Measurements from ENCODE around the gene WFDC5. TPM values are rescaled to one million over a fixed set of nuclear protein-coding genes. Genes with fewer than 3 reads are reported as not detected.
A peak's percentile ranks its signal among the peaks of the same experiment; 100 is the strongest.

The WFDC5 gene
- polyA plus RNA-seq, 1 of the 3 experiments (the other 2 are of a cell fraction), result 0.08 TPM

DNA sequence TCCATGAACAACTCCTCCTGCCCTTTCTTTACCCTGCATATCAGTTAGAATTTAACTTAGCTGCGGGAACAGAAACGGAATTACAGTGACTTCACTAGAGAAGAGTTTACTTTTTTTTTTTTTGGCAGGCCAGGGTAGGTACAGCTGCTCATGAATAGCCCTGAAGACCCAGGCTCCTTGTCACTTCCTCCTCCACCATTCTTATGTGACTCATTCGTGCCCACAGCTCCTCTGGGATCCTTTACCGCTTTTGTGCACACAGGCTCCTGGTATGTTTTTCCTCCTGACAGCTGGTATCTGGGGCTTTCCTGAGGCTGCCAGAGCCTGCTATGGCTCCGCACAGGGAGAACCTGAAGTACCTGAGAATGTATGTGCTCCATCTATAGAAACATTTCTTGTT lies 10.2 kb downstream of the WFDC5 start:
- no peak overlapping the region for H3K4me3 ChIP-seq (ENCODE audit: low read depth in 2 of 2, low read length in 1 of 2)
- DNase-seq, result no peak
- H4K20me1 ChIP-seq (ENCODE audit: insufficient read depth), result no peaks in the 10 kb centered on the region
- no peaks in the 10 kb centered on the region for H3K4me1 ChIP-seq (ENCODE audit: control insufficient read depth in 1 of 2, insufficient read depth in 2 of 2, low read depth in 1 of 2, low read length in 1 of 2)
- peak overlapping the region; percentile 60; the same call in 1 of the 2 replicates for H2AFZ ChIP-seq (ENCODE audit: low read depth)
- no peaks in the 10 kb centered on the region for H3K9me2 ChIP-seq
- ChIA-PET POLR2A (no interaction called here), CTCF (interaction anchor here (0.9 to 13.3 kb wide), 5 partner anchors 8 to 186 kb away, joined by 3 to 158 read pairs (median 7); no protein-coding TSS in a partner anchor)
- WGBS (ENCODE audit: low lambda C conversion rate), result 18% methylated on average over 5 of the region's 5 CpGs
- no peaks in the 10 kb centered on the region for H3K9me3 ChIP-seq
- no peaks in the 10 kb centered on the region for H3K79me2 ChIP-seq (ENCODE audit: insufficient read depth)
- no peaks in the 10 kb centered on the region for H3K36me3 ChIP-seq (replicated peaks in 1 of 2; ENCODE audit: control insufficient read depth in 1 of 2, insufficient read depth in 2 of 2, low read length in 1 of 2)
- H3K27me3 ChIP-seq (ENCODE audit: insufficient read depth), result no peaks in the 10 kb centered on the region
- peak overlapping the region; percentile 11 to 74; a peak in 3 of 4 replicates for H3K27ac ChIP-seq (ENCODE audit: low read depth in 2 of 2, low read length in 1 of 2)
- peak overlapping the region; percentile 48; the same call in 1 of the 2 replicates for H3K9ac ChIP-seq
- H3F3A ChIP-seq (replicated peaks; ENCODE audit: insufficient read depth), result peaks cover 14% of the 10 kb centered on the region
- H3K4me2 ChIP-seq, result peak overlapping the region; percentile 51
- peak; percentile 38 for TF ChIP-seq USF1 (IDR thresholded peaks at IDR 0.05; ENCODE audit: borderline replicate concordance, low read depth)
- TF ChIP-seq RFX5 (IDR thresholded peaks at IDR 0.05; ENCODE audit: low read length), result no peak
- TF ChIP-seq PBX3 (IDR thresholded peaks at IDR 0.05), result peak; percentile 81
- no peak for TF ChIP-seq TAF1 (IDR thresholded peaks at IDR 0.05; ENCODE audit: borderline replicate concordance, low read depth, low read length)
- TF ChIP-seq ZBTB33 (IDR thresholded peaks at IDR 0.05; ENCODE audit: borderline replicate concordance, low read depth), result no peak; the same call in 1 of the 2 replicates
- peak; percentile 58; the same call in 1 of the 2 replicates for TF ChIP-seq POLR2AphosphoS5 (IDR thresholded peaks at IDR 0.05; ENCODE audit: low read depth, low read length)
- TF ChIP-seq ELF1 (IDR thresholded peaks at IDR 0.05), result no peak
- TF ChIP-seq, protein P1, sequence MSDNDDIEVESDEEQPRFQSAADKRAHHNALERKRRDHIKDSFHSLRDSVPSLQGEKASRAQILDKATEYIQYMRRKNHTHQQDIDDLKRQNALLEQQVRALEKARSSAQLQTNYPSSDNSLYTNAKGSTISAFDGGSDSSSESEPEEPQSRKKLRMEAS (IDR thresholded peaks at IDR 0.05; ENCODE audit: low read depth), result peak; percentile 80
- peak; percentile 86 for TF ChIP-seq JUND (IDR thresholded peaks at IDR 0.05)
- TF ChIP-seq USF2 (IDR thresholded peaks at IDR 0.05; ENCODE audit: borderline replicate concordance, low read depth, low read length), result no peak
- peak in 1 of 2 experiments; percentile 75; a peak in 2 of 4 replicates for TF ChIP-seq EP300 (IDR thresholded peaks at IDR 0.05; ENCODE audit: borderline replicate concordance in 1 of 2, low read depth in 1 of 2, low read length in 1 of 2)
- TF ChIP-seq FOXM1 (IDR thresholded peaks at IDR 0.05; ENCODE audit: low read depth), result no peak
- TF ChIP-seq FOSL2 (IDR thresholded peaks at IDR 0.05; ENCODE audit: borderline replicate concordance, low read depth), result peak; percentile 89
- no peak for TF ChIP-seq RAD21 (IDR thresholded peaks at IDR 0.05; ENCODE audit: low read length)
- no peak for TF ChIP-seq GABPA (IDR thresholded peaks at IDR 0.05; ENCODE audit: low read depth)
- peak; percentile 92 for TF ChIP-seq TCF12 (IDR thresholded peaks at IDR 0.05)
- peak; percentile 72; the same call in 1 of the 2 replicates for TF ChIP-seq NFIC (IDR thresholded peaks at IDR 0.05; ENCODE audit: borderline replicate concordance)
- no peak for TF ChIP-seq EZH2phosphoT487 (IDR thresholded peaks at IDR 0.05; ENCODE audit: borderline replicate concordance, low read depth)
- TF ChIP-seq, protein P2, sequence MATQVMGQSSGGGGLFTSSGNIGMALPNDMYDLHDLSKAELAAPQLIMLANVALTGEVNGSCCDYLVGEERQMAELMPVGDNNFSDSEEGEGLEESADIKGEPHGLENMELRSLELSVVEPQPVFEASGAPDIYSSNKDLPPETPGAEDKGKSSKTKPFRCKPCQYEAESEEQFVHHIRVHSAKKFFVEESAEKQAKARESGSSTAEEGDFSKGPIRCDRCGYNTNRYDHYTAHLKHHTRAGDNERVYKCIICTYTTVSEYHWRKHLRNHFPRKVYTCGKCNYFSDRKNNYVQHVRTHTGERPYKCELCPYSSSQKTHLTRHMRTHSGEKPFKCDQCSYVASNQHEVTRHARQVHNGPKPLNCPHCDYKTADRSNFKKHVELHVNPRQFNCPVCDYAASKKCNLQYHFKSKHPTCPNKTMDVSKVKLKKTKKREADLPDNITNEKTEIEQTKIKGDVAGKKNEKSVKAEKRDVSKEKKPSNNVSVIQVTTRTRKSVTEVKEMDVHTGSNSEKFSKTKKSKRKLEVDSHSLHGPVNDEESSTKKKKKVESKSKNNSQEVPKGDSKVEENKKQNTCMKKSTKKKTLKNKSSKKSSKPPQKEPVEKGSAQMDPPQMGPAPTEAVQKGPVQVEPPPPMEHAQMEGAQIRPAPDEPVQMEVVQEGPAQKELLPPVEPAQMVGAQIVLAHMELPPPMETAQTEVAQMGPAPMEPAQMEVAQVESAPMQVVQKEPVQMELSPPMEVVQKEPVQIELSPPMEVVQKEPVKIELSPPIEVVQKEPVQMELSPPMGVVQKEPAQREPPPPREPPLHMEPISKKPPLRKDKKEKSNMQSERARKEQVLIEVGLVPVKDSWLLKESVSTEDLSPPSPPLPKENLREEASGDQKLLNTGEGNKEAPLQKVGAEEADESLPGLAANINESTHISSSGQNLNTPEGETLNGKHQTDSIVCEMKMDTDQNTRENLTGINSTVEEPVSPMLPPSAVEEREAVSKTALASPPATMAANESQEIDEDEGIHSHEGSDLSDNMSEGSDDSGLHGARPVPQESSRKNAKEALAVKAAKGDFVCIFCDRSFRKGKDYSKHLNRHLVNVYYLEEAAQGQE (IDR thresholded peaks at IDR 0.05; ENCODE audit: low read depth, low read length), result no peak
- TF ChIP-seq GATA2 (CRISPR knock-in tag; IDR thresholded peaks at IDR 0.05), result no peak
- peak; percentile 82; the same call in 1 of the 2 replicates for TF ChIP-seq TEAD4 (IDR thresholded peaks at IDR 0.05; ENCODE audit: borderline replicate concordance, insufficient read depth)
- TF ChIP-seq YY1 (IDR thresholded peaks at IDR 0.05; ENCODE audit: low read depth), result peak; percentile 64; the same call in 1 of the 2 replicates
- peak; percentile 73; the same call in 1 of the 2 replicates for TF ChIP-seq SIN3A (IDR thresholded peaks at IDR 0.05; ENCODE audit: borderline replicate concordance, low read depth, low read length)
- no peak for TF ChIP-seq CTCF (IDR thresholded peaks at IDR 0.05)

Data from SK-N-SH (cell line).